22Rv1 (cell line): ENCODE results near the gene PQBP1.

ENCODE experiments used
- CTCF ChIP-seq: fragments of 450-650 bp; IDR thresholded peaks from 2 replicates; pipeline ENCODE4 v1.5.1; 2017; ENCODE audit warnings: mild to moderate bottlenecking
- ZFX ChIP-seq: fragments of 450-650 bp; IDR thresholded peaks from 2 replicates; pipeline ENCODE4 v1.6.1; 2017; ENCODE audit warnings: antibody characterized with exemption, borderline replicate concordance

GRCh38 chrX:48940404-48940955 lies 42.8 kb downstream of the PQBP1 start:
- TF ChIP-seq CTCF (no peak), ZFX (no peak)
